GM23338 (cell line): ENCODE measurements around the gene EPS8L2. TPM values are rescaled to one million over a fixed set of nuclear protein-coding genes. Genes with fewer than 3 reads are reported as not detected.
A peak's percentile ranks its signal among the peaks of the same experiment; 100 is the strongest.

ENCODE experiments used
- ATAC-seq: fragments of 200-7000 bp; cut with Tn5 transposase; 3 replicates; pipeline ENCODE4 v1.9.1; 2020
- DNase-seq: peaks from one replicate; pipeline ENCODE4 v3.0.0-alpha.2; 2015; ENCODE audit warnings: low spot score
- H2AFZ ChIP-seq: fragments of 200-600 bp; sonication (generic); 2 replicates; pipeline ENCODE4 v1.8.0; 2016; ENCODE audit warnings: antibody characterized with exemption, mild to moderate bottlenecking, moderate library complexity
- H3F3A ChIP-seq: fragments of 200-600 bp; sonication (generic); replicated peaks from 2 replicates; pipeline ENCODE4 v1.8.0; 2017; ENCODE audit warnings: antibody characterized with exemption, mixed run types, low read depth
- H3K27ac ChIP-seq: fragments of 200-600 bp; sonication (generic); 2 replicates; pipeline ENCODE4 v1.6.1; 2016; ENCODE audit warnings: low read depth
- H3K27me3 ChIP-seq: fragments of 200-600 bp; sonication (generic); 2 replicates; pipeline ENCODE4 v1.8.0; 2016; ENCODE audit warnings: mild to moderate bottlenecking, mixed run types, moderate library complexity; ENCODE audit not compliant: insufficient read depth
- H3K36me3 ChIP-seq: fragments of 200-600 bp; sonication (generic); 2 replicates; pipeline ENCODE4 v1.8.0; 2016; ENCODE audit warnings: mild to moderate bottlenecking; ENCODE audit not compliant: insufficient read depth
- H3K4me1 ChIP-seq: fragments of 200-600 bp; sonication (generic); 2 replicates; pipeline ENCODE4 v1.8.0; 2016; ENCODE audit warnings: mild to moderate bottlenecking, moderate library complexity; ENCODE audit not compliant: insufficient read depth
- H3K4me2 ChIP-seq: fragments of 200-600 bp; sonication (generic); 2 replicates; pipeline ENCODE4 v1.7.1; 2017; ENCODE audit warnings: mixed run types
- H3K4me3 ChIP-seq: fragments of 200-600 bp; sonication (generic); 2 replicates; pipeline ENCODE4 v1.6.1; 2016; ENCODE audit warnings: mixed run types
- H3K79me2 ChIP-seq: fragments of 200-600 bp; sonication (generic); replicated peaks from 2 replicates; pipeline ENCODE4 v1.8.0; 2017; ENCODE audit warnings: mild to moderate bottlenecking; ENCODE audit not compliant: insufficient read depth
- H3K9me2 ChIP-seq: fragments of 200-600 bp; sonication (generic); 2 replicates; pipeline ENCODE4 v1.8.0; 2017; ENCODE audit not compliant: insufficient read depth
- H4K20me1 ChIP-seq: fragments of 200-600 bp; sonication (generic); replicated peaks from 2 replicates; pipeline ENCODE4 v1.8.0; 2017; ENCODE audit warnings: mild to moderate bottlenecking; ENCODE audit not compliant: insufficient read depth
- H3K27ac Mint-ChIP-seq: 2 replicates; pipeline ENCODE4 v1.8.0; 2020; ENCODE audit warnings: inconsistent platforms, mild to moderate bottlenecking, moderate library complexity, mixed read lengths
- H3K27me3 Mint-ChIP-seq: 3 replicates; pipeline ENCODE4 v1.8.0; 2022; ENCODE audit warnings: low read depth, mild to moderate bottlenecking, moderate library complexity, mixed read lengths, inconsistent platforms; ENCODE audit not compliant: insufficient read depth, poor library complexity
- H3K36me3 Mint-ChIP-seq: 3 replicates; pipeline ENCODE4 v1.8.0; 2021; ENCODE audit warnings: low read depth, mild to moderate bottlenecking, inconsistent platforms, moderate library complexity, mixed read lengths
- H3K4me1 Mint-ChIP-seq: 3 replicates; pipeline ENCODE4 v1.8.0; 2020; ENCODE audit warnings: mild to moderate bottlenecking, inconsistent platforms, mixed read lengths
- H3K4me3 Mint-ChIP-seq: 3 replicates; pipeline ENCODE4 v1.8.0; 2021; ENCODE audit warnings: moderate library complexity, mild to moderate bottlenecking, inconsistent platforms, mixed read lengths
- H3K9me3 Mint-ChIP-seq: 3 replicates; pipeline ENCODE4 v1.8.0; 2020; ENCODE audit warnings: moderate library complexity, mild to moderate bottlenecking, inconsistent platforms, mixed read lengths
- CREB1 ChIP-seq: fragments of 250-450 bp; sonication (Bioruptor Pico); IDR thresholded peaks from 2 replicates; pipeline ENCODE4 v1.5.0; 2020; ENCODE audit warnings: low read depth, mild to moderate bottlenecking, moderate library complexity
- CTCF ChIP-seq, 2 experiments: fragments of 200-600 bp in 1 of 2; sonication (generic) in 1 of 2; conservative IDR thresholded peaks; 2 replicates each; pipeline versions ENCODE4 v1.5.1 to v1.6.1; 2016 to 2017; ENCODE audit warnings: antibody characterized with exemption in 2 of 2, low read depth in 2 of 2, mild to moderate bottlenecking in 2 of 2, moderate library complexity in 1 of 2
- ETS1 ChIP-seq: IDR thresholded peaks from 2 replicates; pipeline ENCODE4 v1.6.1; 2016; ENCODE audit warnings: antibody characterized with exemption
- EZH2 ChIP-seq: fragments of 200-600 bp; sonication (generic); IDR thresholded peaks from one replicate; pipeline ENCODE4 v1.8.0; 2017; ENCODE audit warnings: antibody characterized with exemption, mild to moderate bottlenecking, low read depth; ENCODE audit not compliant: unreplicated experiment
- EZH2phosphoT487 ChIP-seq: fragments of 200-600 bp; sonication (generic); IDR thresholded peaks from one replicate; pipeline ENCODE4 v1.8.1; 2018; ENCODE audit warnings: antibody characterized with exemption; ENCODE audit not compliant: unreplicated experiment
- JUNB ChIP-seq: IDR thresholded peaks from one replicate; pipeline ENCODE4 v1.6.1; 2016; ENCODE audit warnings: antibody characterized with exemption; ENCODE audit not compliant: unreplicated experiment
- NANOG ChIP-seq: IDR thresholded peaks from 2 replicates; pipeline ENCODE4 v1.6.1; 2016; ENCODE audit warnings: antibody characterized with exemption, borderline replicate concordance
- POLR2AphosphoS5 ChIP-seq: IDR thresholded peaks from 2 replicates; pipeline ENCODE4 v1.6.1; 2016; ENCODE audit warnings: antibody characterized with exemption, low read depth
- REST ChIP-seq: IDR thresholded peaks from one replicate; pipeline ENCODE4 v1.6.1; 2018; ENCODE audit warnings: antibody characterized with exemption; ENCODE audit not compliant: unreplicated experiment
- STAT1 ChIP-seq: IDR thresholded peaks from one replicate; pipeline ENCODE4 v1.6.1; 2016; ENCODE audit warnings: antibody characterized with exemption; ENCODE audit not compliant: unreplicated experiment
- ZNF114 ChIP-seq: fragments of 250-450 bp; sonication (Bioruptor Pico); IDR thresholded peaks from 2 replicates; pipeline ENCODE4 v1.5.0; 2020; ENCODE audit warnings: mild to moderate bottlenecking, moderate library complexity
- ZNF331 ChIP-seq: fragments of 250-450 bp; sonication (Bioruptor Pico); IDR thresholded peaks from 2 replicates; pipeline ENCODE4 v1.5.0; 2020; ENCODE audit warnings: low read depth, mild to moderate bottlenecking, moderate library complexity
- ZNF462 ChIP-seq: fragments of 250-450 bp; sonication (Bioruptor Pico); IDR thresholded peaks from 2 replicates; pipeline ENCODE4 v1.5.0; 2020; ENCODE audit warnings: mild to moderate bottlenecking, moderate library complexity
- polyA plus RNA-seq: library from polyadenylated mRNA; unstranded; fragments of >200 nt; fragmentation: Nextera tagmentation; extraction: Ambion mirVana; gene quantifications from 2 replicates; pipeline ENCODE4 v1.2.1, GENCODE V29; 2016
- total RNA-seq: library from RNA; depleted of rRNA; stranded (reverse); fragments of >200 nt; shearing (Covaris generic); gene quantifications from 2 replicates; pipeline ENCODE4 v1.2.3, GENCODE V29; 2014

The EPS8L2 gene
- total and polyA plus RNA-seq, 2 experiments from 2014 or later = 38.7 to 59.4 TPM

- no peak overlapping the region for H3K4me2 ChIP-seq
- peak overlapping the region; percentile 95 for H3K27ac ChIP-seq
- H4K20me1 ChIP-seq = no peaks in the 10 kb centered on the region
- peaks cover 19% of the 10 kb centered on the region; the same call in 2 of the 3 replicates for H3K9me3 Mint-ChIP-seq
- H3F3A ChIP-seq = peaks cover 8% of the 10 kb centered on the region
- TF ChIP-seq CTCF (conservative IDR thresholded peaks at IDR 0.05; ENCODE audit: low read depth in 2 of 2) = no peak
- no peak for TF ChIP-seq POLR2AphosphoS5
- TF ChIP-seq ZNF114 (CRISPR knock-in tag) = no peak
- TF ChIP-seq CREB1 (CRISPR knock-in tag) = no peak
- TF ChIP-seq ETS1 = no peak
- TF ChIP-seq EZH2phosphoT487 = no peak
- no peak for TF ChIP-seq JUNB
- TF ChIP-seq REST = no peak
- TF ChIP-seq NANOG = no peak
- TF ChIP-seq ZNF331 (CRISPR knock-in tag) = no peak
- no peak for TF ChIP-seq ZNF462 (CRISPR knock-in tag)
- no peak for TF ChIP-seq EZH2
- no peak for TF ChIP-seq STAT1
- H3K27me3 ChIP-seq = no peaks in the 10 kb centered on the region
- H3K27me3 Mint-ChIP-seq = peaks cover 17% of the 10 kb centered on the region
- peaks cover 17% of the 10 kb centered on the region for H3K4me1 Mint-ChIP-seq
- no peak overlapping the region for H3K4me3 Mint-ChIP-seq
- peaks cover 4% of the 10 kb centered on the region for H3K79me2 ChIP-seq
- no peak for ATAC-seq
- H3K27ac Mint-ChIP-seq = no peak overlapping the region
- no peak overlapping the region for H3K4me3 ChIP-seq
- no peak overlapping the region for H2AFZ ChIP-seq
- no peaks in the 10 kb centered on the region; the same call in 1 of the 2 replicates for H3K9me2 ChIP-seq
- no peaks in the 10 kb centered on the region for H3K36me3 ChIP-seq
- peaks cover 9% of the 10 kb centered on the region for H3K36me3 Mint-ChIP-seq
- no peak for DNase-seq
- peaks cover 19% of the 10 kb centered on the region for H3K4me1 ChIP-seq
Observed at GRCh38 chr11:742571-743201, 36.7 kb downstream of the EPS8L2 start.
